SHP77 (cell line): ENCODE results near the gene UCP2.
A peak's percentile ranks its signal among the peaks of the same experiment; 100 is the strongest.
"Not testable (repeated sequence)": the region's sequence is repeated elsewhere in the genome, so short reads cannot be mapped to it uniquely, and the experiment has no call there.

Source experiments
- DNase-seq, 2 experiments: peaks; one replicate each; lab custom pipeline; 2025; lab: John Stamatoyannopoulos, UW

Gene UCP2

DNA sequence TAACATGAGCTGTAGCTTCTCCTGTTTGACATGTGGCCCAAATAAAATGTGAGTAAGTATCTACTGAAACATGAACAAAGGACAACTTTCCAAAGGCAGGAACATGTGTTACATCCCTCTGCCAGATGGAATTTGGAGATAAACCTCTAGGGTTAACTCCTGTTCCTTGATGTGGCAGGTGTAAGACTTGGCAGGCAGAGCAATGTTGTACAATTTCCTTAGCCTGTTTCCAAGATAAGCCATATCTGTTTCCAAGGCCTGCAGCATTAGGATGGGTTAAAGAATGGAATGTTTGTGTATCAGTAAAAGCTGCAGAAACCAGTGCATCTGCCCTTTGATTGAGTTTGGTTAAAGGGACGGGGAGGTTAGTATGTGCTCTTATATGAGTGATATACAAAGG is 40.6 kb downstream of the UCP2 start:
- DNase-seq, result no peak

DNA sequence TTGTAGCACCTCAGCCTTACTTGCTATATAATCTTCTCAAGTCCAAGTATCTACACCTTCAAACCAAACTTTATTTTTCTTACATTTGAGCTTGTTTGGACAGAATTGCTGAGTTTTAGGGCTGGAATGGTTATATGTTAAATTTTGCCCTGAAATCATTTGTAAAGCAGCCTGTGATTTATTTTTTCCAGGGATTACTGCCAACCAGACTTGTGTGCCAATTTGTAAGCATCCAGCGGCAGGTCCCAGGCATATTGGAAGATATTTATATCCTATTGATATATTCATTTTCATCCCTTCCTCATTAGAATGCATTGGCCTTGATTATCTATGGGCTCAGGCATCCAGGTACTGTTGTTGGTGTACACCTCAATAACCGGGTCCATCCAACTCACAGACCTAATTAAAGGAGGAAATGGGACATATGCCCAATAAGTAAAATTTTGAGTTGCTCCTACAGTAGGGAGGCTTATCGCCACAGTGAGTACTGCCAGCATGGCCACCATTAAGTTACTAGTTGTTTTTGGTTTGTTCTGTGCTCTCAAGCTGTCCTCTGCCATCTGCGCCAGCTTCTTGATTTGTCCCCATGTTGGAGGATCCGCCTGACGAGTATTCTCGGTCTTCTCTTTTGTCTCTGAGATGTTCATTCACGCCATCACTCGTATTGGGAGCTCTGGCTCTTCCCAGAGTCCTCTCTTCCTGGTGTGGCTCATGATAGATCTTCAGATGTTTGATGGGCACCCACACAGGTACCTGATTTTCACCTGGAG is 41.7 kb downstream of the UCP2 start:
- DNase-seq, result no peak

DNA sequence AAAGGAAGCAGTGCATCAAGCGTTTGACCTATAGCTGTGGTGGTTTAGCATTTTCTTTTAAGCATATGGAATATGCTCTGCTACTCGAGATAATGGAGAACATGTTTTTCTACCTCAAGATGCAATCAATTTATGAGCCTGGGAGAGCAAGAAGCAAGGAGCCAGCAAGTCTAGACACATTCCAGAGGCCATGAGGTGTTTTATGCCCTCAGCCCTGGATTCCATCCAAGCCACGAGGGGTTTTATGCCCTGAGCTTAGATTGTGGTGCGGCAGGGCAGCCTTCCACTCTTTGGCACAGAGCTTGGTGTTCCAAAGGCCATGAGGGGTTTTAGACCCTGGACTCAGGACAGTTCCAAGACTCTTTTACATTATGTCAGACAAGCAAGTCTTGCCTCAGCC is 43.5 kb downstream of the UCP2 start:
- no peak for DNase-seq

DNA sequence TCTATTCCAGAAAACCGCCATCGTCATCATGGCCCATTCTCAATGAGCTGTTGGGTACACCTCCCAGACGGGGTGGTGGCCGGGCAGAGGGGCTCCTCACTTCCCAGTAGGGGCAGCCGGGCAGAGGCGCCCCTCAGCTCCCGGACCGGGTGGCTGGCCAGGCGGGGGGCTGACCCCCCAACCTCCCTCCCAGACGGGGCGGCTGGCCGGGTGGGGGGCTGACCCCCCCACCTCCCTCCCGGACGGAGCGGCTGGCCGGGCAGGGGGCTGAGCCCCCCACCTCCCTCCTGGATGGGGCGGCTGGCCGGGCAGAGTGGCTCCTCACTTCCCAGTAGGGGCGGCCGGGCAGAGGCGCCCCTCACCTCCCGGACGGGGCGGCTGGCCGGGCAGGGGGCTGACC is 46.6 kb downstream of the UCP2 start:
- DNase-seq, result not testable (repeated sequence)

DNA sequence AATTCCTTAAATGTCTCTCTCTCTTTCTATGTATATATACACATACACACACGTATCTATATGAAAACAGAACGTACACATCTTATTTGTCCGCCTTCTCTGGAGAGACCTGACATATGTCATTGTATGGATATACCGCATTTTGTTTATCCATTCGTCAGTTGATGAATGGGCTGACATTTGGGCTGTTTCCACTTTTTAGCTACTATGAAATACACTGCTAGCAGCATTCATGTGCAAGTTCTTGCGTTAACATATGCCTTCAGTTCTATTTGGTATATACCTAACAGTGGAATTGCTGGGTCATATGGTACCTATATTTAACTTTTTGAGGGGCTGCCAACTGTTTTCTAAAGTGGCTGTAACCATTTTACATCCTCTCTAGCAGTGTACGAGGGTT is 49.9 kb downstream of the UCP2 start:
- DNase-seq, result no peak

DNA sequence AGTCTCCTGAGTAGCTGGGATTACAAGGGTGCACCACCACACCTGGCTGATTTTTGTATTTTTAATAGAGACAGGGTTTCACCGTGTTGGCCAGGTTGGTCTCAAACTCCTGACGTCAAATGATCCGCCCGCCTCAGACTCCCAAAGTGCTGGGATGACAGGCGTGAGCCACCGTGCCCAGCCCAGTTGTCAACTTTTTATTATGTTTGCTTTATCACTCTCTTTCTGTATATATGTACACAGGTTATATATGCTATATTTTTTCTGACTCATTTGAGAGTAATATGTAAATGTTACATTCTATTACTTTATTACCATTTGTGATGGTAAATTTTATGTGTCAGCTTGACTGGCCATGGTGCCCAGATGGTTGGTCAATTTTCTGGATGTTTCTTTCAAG is 50.7 kb downstream of the UCP2 start:
- DNase-seq, result no peak

DNA sequence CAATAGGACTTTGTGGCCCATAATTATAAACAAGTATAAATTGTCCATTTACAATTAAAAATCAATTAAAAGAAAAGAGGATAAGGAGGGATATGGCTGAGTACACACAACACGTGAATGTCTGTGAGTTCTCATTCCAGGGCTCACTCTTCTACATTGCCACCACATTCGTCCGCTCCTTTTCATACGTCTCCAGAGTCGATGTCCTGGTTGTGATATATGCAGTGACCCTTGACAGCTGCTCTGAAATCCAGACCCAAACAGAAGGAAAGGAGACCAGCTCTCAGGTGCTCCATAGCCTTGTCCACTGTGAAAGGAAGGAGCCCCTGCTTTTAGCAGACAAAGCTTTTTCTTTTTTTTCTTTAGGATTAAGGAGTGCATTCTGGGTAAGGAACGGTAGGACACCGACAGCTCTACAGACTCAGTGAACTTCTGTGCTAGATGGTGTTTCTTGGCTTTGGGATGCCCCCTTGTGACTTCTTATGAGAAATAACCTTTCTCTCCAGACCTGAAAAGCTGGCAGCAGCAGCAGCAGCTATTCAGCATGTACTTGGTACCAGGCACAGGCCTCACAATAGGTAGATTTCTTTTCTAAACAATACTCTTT is 51.5 kb downstream of the UCP2 start:
- DNase-seq, result peak; percentile 53 to 57

DNA sequence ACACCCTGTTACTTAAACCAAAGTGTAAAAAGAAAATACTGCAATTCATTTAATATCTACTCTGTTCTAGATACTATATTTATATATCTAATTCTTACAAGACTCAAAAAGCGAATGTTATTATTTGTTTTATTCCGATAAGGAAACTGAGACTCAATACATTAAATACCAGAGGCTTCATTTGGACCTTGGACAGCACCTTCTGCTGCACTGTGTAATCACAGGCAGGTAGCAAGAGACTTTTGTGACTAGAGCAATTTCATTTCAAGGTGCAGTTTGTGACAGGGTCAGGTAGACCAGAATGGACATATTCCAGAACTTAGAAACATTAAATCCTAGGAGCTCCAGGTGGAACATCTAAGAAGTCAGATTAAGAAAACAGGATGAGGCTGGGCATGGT is 53.3 kb downstream of the UCP2 start:
- DNase-seq, result no peak
